ENCODE data around the gene FER. TPM values are rescaled to one million over a fixed set of nuclear protein-coding genes. Genes with fewer than 3 reads are reported as not detected.

The FER gene
- total RNA-seq, 1 donor = 36.6 TPM

GRCh38 chr5:108941746-108942145, 194.0 kb downstream of the FER start:
- H3K79me2 ChIP-seq (ENCODE audit: insufficient read depth, low read length) = no peaks in the 10 kb centered on the region
- no peaks in the 10 kb centered on the region for H3K9me3 ChIP-seq (ENCODE audit: low read depth, low read length)
- no peak overlapping the region for H3K4me2 ChIP-seq (ENCODE audit: insufficient read depth, low read length)
- H4K20me1 ChIP-seq (ENCODE audit: insufficient read depth, low read length) = no peaks in the 10 kb centered on the region
- H3K4me1 ChIP-seq (ENCODE audit: insufficient read depth, low read length) = no peaks in the 10 kb centered on the region
- TF ChIP-seq CTCF (IDR thresholded peaks at IDR 0.05; ENCODE audit: extremely low read depth, low read depth, low read length) = no peak
- H3K27ac ChIP-seq (ENCODE audit: low read depth, low read length) = no peak overlapping the region
- no peak for DNase-seq (ENCODE audit: insufficient read length, low spot score, missing footprints)
- H3K36me3 ChIP-seq (ENCODE audit: insufficient read depth, low read length) = no peaks in the 10 kb centered on the region
- no peak overlapping the region for H3K4me3 ChIP-seq (ENCODE audit: insufficient read depth, low read length)
- H2AFZ ChIP-seq (ENCODE audit: low read length) = no peak overlapping the region
- H3K27me3 ChIP-seq (ENCODE audit: insufficient read depth, low read length) = no peaks in the 10 kb centered on the region

- no peaks in the 10 kb centered on the region for H3K9me3 ChIP-seq (ENCODE audit: low read depth, low read length)
- H4K20me1 ChIP-seq (ENCODE audit: insufficient read depth, low read length) = no peaks in the 10 kb centered on the region
- no peak overlapping the region for H3K4me2 ChIP-seq (ENCODE audit: insufficient read depth, low read length)
- no peak overlapping the region for H3K27ac ChIP-seq (ENCODE audit: low read depth, low read length)
- H3K36me3 ChIP-seq (ENCODE audit: insufficient read depth, low read length) = no peaks in the 10 kb centered on the region
- H3K4me3 ChIP-seq (ENCODE audit: insufficient read depth, low read length) = no peak overlapping the region
- no peak for DNase-seq (ENCODE audit: insufficient read length, low spot score, missing footprints)
- H3K79me2 ChIP-seq (ENCODE audit: insufficient read depth, low read length) = no peaks in the 10 kb centered on the region
- H3K4me1 ChIP-seq (ENCODE audit: insufficient read depth, low read length) = no peaks in the 10 kb centered on the region
- no peaks in the 10 kb centered on the region for H3K27me3 ChIP-seq (ENCODE audit: insufficient read depth, low read length)
- no peak for TF ChIP-seq CTCF (IDR thresholded peaks at IDR 0.05; ENCODE audit: extremely low read depth, low read depth, low read length)
- no peak overlapping the region for H2AFZ ChIP-seq (ENCODE audit: low read length)
Measured at GRCh38 chr5:108942701-108943100, 195.0 kb downstream of the FER start.

- DNase-seq (ENCODE audit: insufficient read length, low spot score, missing footprints) = no peak
- Histone ChIP-seq H3K27ac (ENCODE audit: low read depth, low read length) (no peak overlapping the region), H3K4me1 (ENCODE audit: insufficient read depth, low read length) (no peaks in the 10 kb centered on the region), H3K27me3 (ENCODE audit: insufficient read depth, low read length) (no peaks in the 10 kb centered on the region), H3K36me3 (ENCODE audit: insufficient read depth, low read length) (no peaks in the 10 kb centered on the region), H2AFZ (ENCODE audit: low read length) (no peak overlapping the region), H3K9me3 (ENCODE audit: low read depth, low read length) (no peaks in the 10 kb centered on the region), H3K79me2 (ENCODE audit: insufficient read depth, low read length) (no peaks in the 10 kb centered on the region), H3K4me3 (ENCODE audit: insufficient read depth, low read length) (no peak overlapping the region), H4K20me1 (ENCODE audit: insufficient read depth, low read length) (no peaks in the 10 kb centered on the region), H3K4me2 (ENCODE audit: insufficient read depth, low read length) (no peak overlapping the region)
- TF ChIP-seq CTCF (IDR thresholded peaks at IDR 0.05; ENCODE audit: extremely low read depth, low read depth, low read length) = no peak
Measured at GRCh38 chr5:108945094-108945493, 197.4 kb downstream of the FER start.

- Histone ChIP-seq H2AFZ (ENCODE audit: low read length) (no peak overlapping the region), H4K20me1 (ENCODE audit: insufficient read depth, low read length) (no peaks in the 10 kb centered on the region), H3K36me3 (ENCODE audit: insufficient read depth, low read length) (no peaks in the 10 kb centered on the region), H3K9me3 (ENCODE audit: low read depth, low read length) (no peaks in the 10 kb centered on the region), H3K4me1 (ENCODE audit: insufficient read depth, low read length) (no peaks in the 10 kb centered on the region), H3K4me2 (ENCODE audit: insufficient read depth, low read length) (no peak overlapping the region), H3K27ac (ENCODE audit: low read depth, low read length) (no peak overlapping the region), H3K79me2 (ENCODE audit: insufficient read depth, low read length) (no peaks in the 10 kb centered on the region), H3K4me3 (ENCODE audit: insufficient read depth, low read length) (no peak overlapping the region), H3K27me3 (ENCODE audit: insufficient read depth, low read length) (no peaks in the 10 kb centered on the region)
- TF ChIP-seq CTCF (IDR thresholded peaks at IDR 0.05; ENCODE audit: extremely low read depth, low read depth, low read length) = no peak
- no peak for DNase-seq (ENCODE audit: insufficient read length, low spot score, missing footprints)
Measured at GRCh38 chr5:108946008-108946407, 198.3 kb downstream of the FER start.
